ENCODE measurements around the gene GNG13. TPM values are rescaled to one million over a fixed set of nuclear protein-coding genes. Genes with fewer than 3 reads are reported as not detected.
A peak's percentile ranks its signal among the peaks of the same experiment; 100 is the strongest.

GNG13 gene
- total and polyA plus RNA-seq, 4 donors, result 0.30 to 1.4 (median 1.0) TPM; not detected in 1

DNA sequence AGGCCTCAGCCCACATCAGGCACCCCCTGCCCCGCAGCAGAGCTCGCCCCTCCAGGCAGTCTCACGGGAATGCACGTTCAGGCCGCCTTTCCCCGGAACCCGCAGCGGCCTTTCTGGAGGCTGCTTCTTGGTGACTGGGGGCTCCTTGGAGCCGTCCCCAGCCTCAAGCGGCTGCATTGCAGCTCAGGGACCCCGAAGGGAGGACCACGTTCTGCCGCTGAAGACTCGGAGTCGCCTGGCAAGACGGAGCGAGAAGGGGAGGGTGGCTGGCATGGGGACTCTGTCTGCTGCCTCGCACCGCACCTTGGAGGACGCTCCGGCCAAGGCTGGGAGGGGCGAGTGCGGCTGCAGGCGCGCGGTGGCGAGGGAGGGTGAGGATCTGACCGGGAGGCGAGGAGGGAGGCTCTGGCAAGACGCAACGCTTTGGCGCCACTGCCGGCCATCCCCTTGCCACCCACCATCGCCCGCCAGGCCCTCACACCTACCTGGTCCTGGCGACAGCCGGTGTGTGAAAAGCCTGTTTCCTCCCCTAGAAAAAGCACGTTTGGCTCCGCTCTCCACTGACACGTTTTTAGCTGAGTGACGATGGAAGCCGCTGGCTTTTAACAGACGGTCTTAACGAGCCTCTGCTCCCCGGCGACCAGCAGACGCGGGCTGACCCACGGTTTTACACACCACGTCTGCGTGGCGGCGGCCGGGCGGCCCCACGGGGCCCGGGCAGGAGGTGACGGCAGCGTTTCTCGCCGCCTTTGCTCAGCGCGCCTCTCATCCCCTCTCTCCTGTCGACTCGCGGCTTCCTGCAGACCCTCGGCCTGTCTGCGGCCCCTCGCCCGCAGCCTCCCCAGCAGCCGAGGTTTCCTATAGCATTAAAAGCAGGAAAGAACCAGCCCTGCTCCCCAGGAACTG lies 16.7 kb upstream of the GNG13 start:
- H3K36me3 ChIP-seq (ENCODE audit: control insufficient read depth, insufficient read depth, low read length), result no peaks in the 10 kb centered on the region
- peaks cover 9% of the 10 kb centered on the region for H3K27me3 ChIP-seq (ENCODE audit: control insufficient read depth, insufficient read depth, low read length)
- WGBS (ENCODE audit: insufficient coverage), result 43% methylated on average over 65 of the region's 71 CpGs
- H3K9me3 ChIP-seq (ENCODE audit: control insufficient read depth, insufficient read depth, low read length), result peaks cover 1% of the 10 kb centered on the region
- H3K27ac ChIP-seq (ENCODE audit: low read depth, low read length), result no peak overlapping the region
- H3K4me3 ChIP-seq (ENCODE audit: low read depth, low read length), result no peak overlapping the region
- peaks cover 27% of the 10 kb centered on the region for H3K4me1 ChIP-seq (ENCODE audit: control insufficient read depth, insufficient read depth, low read length)
- peak in 1 of 6 donors; percentile 24 for DNase-seq (ENCODE audit: low read depth in 4 of 6, low spot score in 6 of 6)

DNA sequence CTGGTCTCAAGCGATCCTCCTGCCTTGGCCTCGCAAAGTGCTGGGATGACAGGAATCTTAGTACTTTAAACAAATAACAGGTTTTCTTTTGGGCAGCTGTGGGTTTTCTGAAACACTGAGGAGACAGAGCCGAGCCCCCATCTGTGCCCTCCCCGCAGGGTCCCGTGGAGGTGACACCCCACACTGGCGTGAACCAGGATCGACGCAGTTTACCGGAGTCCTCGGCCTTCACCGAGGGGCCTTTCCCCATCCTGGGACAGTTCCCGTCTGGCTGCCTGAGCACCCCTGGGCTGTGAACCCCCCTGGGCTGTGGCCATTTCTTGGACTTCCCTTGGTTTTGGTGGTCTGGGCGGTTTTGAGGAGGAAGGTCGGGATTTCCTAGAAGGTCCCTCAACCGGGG lies 15.3 kb upstream of the GNG13 start:
- no peak for DNase-seq (ENCODE audit: low read depth in 4 of 6, low spot score in 6 of 6)
- 97% methylated on average over 13 of the region's 15 CpGs for WGBS (ENCODE audit: insufficient coverage)
- Histone ChIP-seq H3K36me3 (ENCODE audit: control insufficient read depth, insufficient read depth, low read length) (peaks cover 4% of the 10 kb centered on the region), H3K4me1 (ENCODE audit: control insufficient read depth, insufficient read depth, low read length) (peaks cover 27% of the 10 kb centered on the region), H3K27me3 (ENCODE audit: control insufficient read depth, insufficient read depth, low read length) (peaks cover 6% of the 10 kb centered on the region), H3K4me3 (ENCODE audit: low read depth, low read length) (no peak overlapping the region), H3K9me3 (ENCODE audit: control insufficient read depth, insufficient read depth, low read length) (peaks cover 2% of the 10 kb centered on the region), H3K27ac (ENCODE audit: low read depth, low read length) (no peak overlapping the region)

DNA sequence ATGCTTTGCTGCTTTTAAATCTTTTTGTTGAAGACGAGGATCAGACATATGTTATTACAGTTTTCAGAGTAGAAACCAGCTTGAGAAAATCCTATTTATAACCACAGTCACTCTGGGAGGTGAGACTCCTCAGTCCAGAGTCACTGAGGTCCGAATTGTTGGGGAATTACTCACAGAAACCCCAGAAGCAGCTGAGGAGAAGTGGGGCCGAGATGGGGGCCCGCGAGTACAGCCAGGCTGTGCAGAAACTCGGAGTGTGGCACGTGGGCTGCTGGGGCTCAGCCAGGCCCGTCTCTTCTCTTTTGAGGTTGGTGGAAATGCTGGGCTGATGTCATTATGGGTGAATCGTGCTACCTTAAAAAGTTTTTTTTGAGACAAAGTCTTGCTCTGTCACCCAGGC lies 14.4 kb upstream of the GNG13 start:
- Histone ChIP-seq H3K4me1 (ENCODE audit: control insufficient read depth, insufficient read depth, low read length) (peaks cover 27% of the 10 kb centered on the region), H3K9me3 (ENCODE audit: control insufficient read depth, insufficient read depth, low read length) (peaks cover 2% of the 10 kb centered on the region), H3K4me3 (ENCODE audit: low read depth, low read length) (no peak overlapping the region), H3K27ac (ENCODE audit: low read depth, low read length) (no peak overlapping the region), H3K27me3 (ENCODE audit: control insufficient read depth, insufficient read depth, low read length) (peaks cover 6% of the 10 kb centered on the region), H3K36me3 (ENCODE audit: control insufficient read depth, insufficient read depth, low read length) (peaks cover 9% of the 10 kb centered on the region)
- DNase-seq (ENCODE audit: low read depth in 4 of 6, low spot score in 6 of 6), result no peak
- 76% methylated on average over 7 of the region's 9 CpGs for WGBS (ENCODE audit: insufficient coverage)

DNA sequence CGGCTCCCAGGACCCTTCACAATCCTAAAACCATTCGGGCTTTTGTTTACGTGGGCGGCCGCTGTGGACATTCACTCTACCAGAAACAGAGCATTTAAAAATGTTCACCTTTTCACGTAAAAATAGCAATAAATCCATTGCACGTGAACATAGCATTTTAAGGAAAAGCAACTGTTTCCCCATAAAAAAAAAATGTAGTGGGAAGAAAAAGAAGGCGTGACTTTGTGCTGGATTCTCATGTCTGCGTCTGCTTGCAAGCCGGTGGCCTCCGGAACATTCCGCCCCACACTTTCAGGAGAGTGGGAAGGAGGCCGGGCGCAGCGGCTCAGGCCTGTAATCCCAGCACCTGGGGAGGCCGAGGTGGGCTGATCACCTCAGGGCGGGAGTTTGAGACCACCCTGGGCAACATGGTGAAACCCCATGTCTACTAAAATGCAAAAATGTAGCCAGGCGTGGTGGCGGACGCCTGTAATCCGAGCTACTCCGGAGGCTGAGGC lies 13.4 kb upstream of the GNG13 start:
- H3K4me1 ChIP-seq (ENCODE audit: control insufficient read depth, insufficient read depth, low read length), result peaks cover 30% of the 10 kb centered on the region
- H3K4me3 ChIP-seq (ENCODE audit: low read depth, low read length), result no peak overlapping the region
- WGBS (ENCODE audit: insufficient coverage), result 66% methylated on average over 20 of the region's 22 CpGs
- H3K36me3 ChIP-seq (ENCODE audit: control insufficient read depth, insufficient read depth, low read length), result peaks cover 9% of the 10 kb centered on the region
- no peak overlapping the region for H3K27ac ChIP-seq (ENCODE audit: low read depth, low read length)
- no peak for DNase-seq (ENCODE audit: low read depth in 4 of 6, low spot score in 6 of 6)
- H3K9me3 ChIP-seq (ENCODE audit: control insufficient read depth, insufficient read depth, low read length), result peaks cover 2% of the 10 kb centered on the region
- H3K27me3 ChIP-seq (ENCODE audit: control insufficient read depth, insufficient read depth, low read length), result peaks cover 6% of the 10 kb centered on the region

DNA sequence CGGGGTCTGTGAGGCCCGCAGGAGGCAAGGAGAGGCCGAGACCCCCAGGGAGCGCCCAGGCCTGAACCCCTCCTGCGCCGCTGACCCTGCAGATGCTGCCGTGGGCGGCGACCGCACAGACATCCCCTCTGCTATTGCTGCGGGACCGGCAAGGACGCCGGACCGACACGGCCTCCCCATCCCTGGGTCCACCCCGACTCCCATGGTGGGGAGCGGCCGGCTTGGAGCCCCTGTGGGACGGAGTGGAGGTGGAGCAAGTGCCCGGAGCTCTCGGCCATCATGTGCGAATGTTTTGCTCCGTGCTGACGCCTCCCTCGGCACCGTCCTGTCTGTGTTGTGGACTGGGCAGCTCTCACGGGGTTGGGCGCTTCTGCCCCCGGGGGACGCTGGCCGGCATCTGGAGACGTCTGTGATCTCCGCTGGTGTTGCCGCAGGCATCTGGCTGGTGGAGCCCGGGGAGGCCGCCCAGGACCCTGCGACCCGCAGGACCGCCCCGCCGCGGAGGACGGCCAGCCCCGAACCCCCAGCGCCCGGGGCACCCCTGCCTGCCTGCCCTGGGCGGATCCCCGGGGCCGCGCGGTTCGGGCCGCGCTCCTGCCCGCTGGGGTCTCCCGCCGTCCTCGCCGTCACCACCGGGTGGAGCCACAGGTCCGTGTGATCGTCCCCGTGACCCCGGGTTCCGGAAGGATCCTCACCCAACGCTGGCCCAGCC lies 12.8 kb upstream of the GNG13 start:
- 10% methylated on average over 67 of the region's 67 CpGs for WGBS (ENCODE audit: insufficient coverage)
- no peak overlapping the region for H3K27ac ChIP-seq (ENCODE audit: low read depth, low read length)

DNA sequence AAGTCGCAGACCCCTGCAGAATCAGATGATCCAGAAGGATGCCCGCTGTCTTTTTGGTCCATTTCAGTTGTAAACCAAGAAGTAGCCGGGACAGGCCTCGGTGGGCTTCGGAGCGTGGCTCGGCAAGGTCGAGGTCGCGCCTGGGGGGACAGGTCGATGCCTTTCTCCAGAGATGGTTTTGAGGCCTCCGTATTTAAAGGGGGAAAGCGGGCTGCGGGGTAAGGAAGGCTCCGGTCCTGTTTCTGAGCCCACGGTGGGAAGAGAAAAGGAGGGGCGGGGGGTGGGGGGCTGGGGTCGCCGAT lies 7.5 kb upstream of the GNG13 start:
- WGBS (ENCODE audit: insufficient coverage), result 23% methylated on average over 17 of the region's 19 CpGs
- peaks cover 2% of the 10 kb centered on the region for H3K9me3 ChIP-seq (ENCODE audit: control insufficient read depth, insufficient read depth, low read length)
- H3K27ac ChIP-seq (ENCODE audit: low read depth, low read length), result no peak overlapping the region
- H3K27me3 ChIP-seq (ENCODE audit: control insufficient read depth, insufficient read depth, low read length), result peaks cover 8% of the 10 kb centered on the region
- DNase-seq (ENCODE audit: low read depth in 4 of 6, low spot score in 6 of 6), result no peak
- peaks cover 19% of the 10 kb centered on the region for H3K36me3 ChIP-seq (ENCODE audit: control insufficient read depth, insufficient read depth, low read length)
- H3K4me1 ChIP-seq (ENCODE audit: control insufficient read depth, insufficient read depth, low read length), result peaks cover 32% of the 10 kb centered on the region
- peak overlapping the region; percentile 66 for H3K4me3 ChIP-seq (ENCODE audit: low read depth, low read length)

More for the DNA sequence above, 12.8 kb upstream of the GNG13 start:
- Histone ChIP-seq H3K27me3 (ENCODE audit: control insufficient read depth, insufficient read depth, low read length) (peaks cover 6% of the 10 kb centered on the region), H3K4me1 (ENCODE audit: control insufficient read depth, insufficient read depth, low read length) (peaks cover 36% of the 10 kb centered on the region), H3K36me3 (ENCODE audit: control insufficient read depth, insufficient read depth, low read length) (peaks cover 9% of the 10 kb centered on the region), H3K9me3 (ENCODE audit: control insufficient read depth, insufficient read depth, low read length) (peaks cover 2% of the 10 kb centered on the region), H3K4me3 (ENCODE audit: low read depth, low read length) (no peak overlapping the region)
- peak in 4 of 6 donors; percentile 45 to 80 (median 61) for DNase-seq (ENCODE audit: low read depth in 4 of 6, low spot score in 6 of 6)

DNA sequence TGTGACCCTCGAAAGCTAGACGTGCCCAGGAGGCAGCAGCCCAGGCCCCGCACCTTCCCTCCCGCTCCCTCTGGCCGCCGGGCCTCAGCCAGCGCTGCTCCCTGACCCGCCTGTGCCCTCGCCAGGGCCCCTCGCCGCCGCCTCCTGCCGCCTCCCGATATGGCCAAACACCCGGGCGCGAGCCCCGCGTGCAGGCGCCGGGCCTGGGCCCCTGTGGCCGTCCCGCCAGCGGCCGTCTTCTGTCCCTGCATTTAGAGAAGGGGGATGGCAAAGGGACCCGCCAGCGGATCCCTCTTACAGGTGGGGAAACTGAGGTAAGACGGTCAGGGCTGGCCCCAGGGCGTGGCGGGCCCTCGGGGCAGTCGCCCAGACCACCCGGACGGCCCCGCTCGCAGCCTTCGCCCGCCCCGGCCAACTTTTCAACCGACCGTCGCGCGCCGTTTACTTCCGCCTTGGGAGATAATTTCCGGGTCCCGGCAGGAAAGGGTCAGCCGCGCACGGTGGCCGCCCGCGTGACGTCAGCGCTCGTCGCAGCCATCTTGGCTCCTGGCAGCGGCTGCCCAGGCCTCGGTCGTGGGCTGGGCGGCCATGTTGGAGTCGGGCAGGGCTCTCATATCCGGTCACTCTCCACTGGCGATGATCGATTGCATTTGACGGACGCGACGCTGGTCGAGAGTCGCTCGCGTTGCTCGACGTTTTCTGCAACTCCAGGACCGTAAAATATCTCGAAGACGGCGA lies 7.0 kb upstream of the GNG13 start:
- WGBS (ENCODE audit: insufficient coverage), result 9% methylated on average over 80 of the region's 80 CpGs
- Histone ChIP-seq H3K36me3 (ENCODE audit: control insufficient read depth, insufficient read depth, low read length) (peaks cover 19% of the 10 kb centered on the region), H3K4me3 (ENCODE audit: low read depth, low read length) (peak overlapping the region; percentile 66), H3K27ac (ENCODE audit: low read depth, low read length) (no peak overlapping the region), H3K27me3 (ENCODE audit: control insufficient read depth, insufficient read depth, low read length) (peaks cover 11% of the 10 kb centered on the region), H3K9me3 (ENCODE audit: control insufficient read depth, insufficient read depth, low read length) (peaks cover 2% of the 10 kb centered on the region), H3K4me1 (ENCODE audit: control insufficient read depth, insufficient read depth, low read length) (peaks cover 29% of the 10 kb centered on the region)
- DNase-seq (ENCODE audit: low read depth in 4 of 6, low spot score in 6 of 6), result peak; percentile 50 to 97 (median 78)

DNA sequence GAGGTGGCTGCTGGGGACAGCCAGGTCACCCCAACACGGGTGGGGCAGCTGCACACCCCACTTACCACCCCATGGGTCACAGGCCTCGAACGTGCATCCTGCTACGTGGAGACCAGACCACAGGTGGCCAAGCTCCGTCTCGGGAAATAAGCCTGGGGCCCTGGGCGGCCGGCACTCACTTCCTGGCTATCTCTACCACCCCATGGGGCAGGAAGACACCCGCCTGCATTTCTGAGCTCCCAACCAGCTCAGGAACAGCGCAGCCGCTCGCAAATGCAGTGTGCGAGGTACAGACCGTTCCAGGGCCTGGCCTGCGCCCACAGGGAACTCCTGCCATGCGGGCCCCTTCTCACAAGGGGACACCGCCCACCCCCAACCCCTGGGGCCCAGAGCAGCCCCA lies 4.9 kb upstream of the GNG13 start:
- peaks cover 32% of the 10 kb centered on the region for H3K27me3 ChIP-seq (ENCODE audit: control insufficient read depth, insufficient read depth, low read length)
- H3K27ac ChIP-seq (ENCODE audit: low read depth, low read length), result no peak overlapping the region
- DNase-seq (ENCODE audit: low read depth in 4 of 6, low spot score in 6 of 6), result no peak
- peaks cover 29% of the 10 kb centered on the region for H3K4me1 ChIP-seq (ENCODE audit: control insufficient read depth, insufficient read depth, low read length)
- 83% methylated on average over 17 of the region's 17 CpGs for WGBS (ENCODE audit: insufficient coverage)
- H3K36me3 ChIP-seq (ENCODE audit: control insufficient read depth, insufficient read depth, low read length), result peaks cover 11% of the 10 kb centered on the region
- H3K4me3 ChIP-seq (ENCODE audit: low read depth, low read length), result no peak overlapping the region
- H3K9me3 ChIP-seq (ENCODE audit: control insufficient read depth, insufficient read depth, low read length), result no peaks in the 10 kb centered on the region

DNA sequence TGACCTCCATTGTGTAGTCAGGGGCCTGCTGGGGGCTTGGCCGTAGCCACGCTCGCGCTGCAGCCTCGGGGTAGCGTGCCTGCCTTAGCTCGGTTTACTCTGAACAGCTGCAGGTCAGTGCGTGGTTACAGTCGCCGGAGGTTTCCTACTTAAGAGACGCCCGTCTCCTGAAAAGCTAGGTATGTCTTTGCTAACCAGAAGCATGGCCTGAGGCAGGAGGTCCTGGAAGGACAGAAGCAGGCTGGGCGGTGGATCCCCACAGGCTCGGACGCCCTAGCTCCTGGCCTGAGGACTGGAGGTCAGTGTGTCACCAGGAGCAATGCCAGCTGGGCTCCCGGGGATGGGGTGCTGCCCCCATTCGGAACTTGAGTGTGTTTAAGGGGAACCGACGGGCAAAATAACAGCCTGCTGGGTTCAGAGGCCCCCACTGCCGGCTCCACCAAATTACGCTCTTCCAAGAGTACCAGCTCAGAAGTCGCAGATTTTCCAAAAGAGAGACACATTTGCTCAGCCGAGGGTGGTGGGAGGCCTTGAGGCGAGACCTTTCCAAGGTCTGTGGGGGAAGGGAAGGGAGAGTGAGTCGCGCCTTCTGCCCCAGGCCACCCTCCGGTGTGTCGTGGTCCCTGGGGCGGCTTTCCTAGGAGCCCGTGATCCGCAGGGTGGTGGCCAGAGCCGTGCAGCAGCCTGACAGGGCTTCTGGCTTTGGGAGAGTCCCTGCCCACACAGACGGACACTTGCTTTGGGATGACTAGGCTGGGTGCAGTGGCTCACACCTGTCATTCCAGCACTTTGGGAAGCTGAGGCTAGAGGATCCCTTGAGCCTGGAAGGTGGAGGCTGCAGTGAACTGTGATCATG lies 3.9 kb upstream of the GNG13 start:
- H3K36me3 ChIP-seq (ENCODE audit: control insufficient read depth, insufficient read depth, low read length), result peaks cover 11% of the 10 kb centered on the region
- peaks cover 35% of the 10 kb centered on the region for H3K4me1 ChIP-seq (ENCODE audit: control insufficient read depth, insufficient read depth, low read length)
- no peak for DNase-seq (ENCODE audit: low read depth in 4 of 6, low spot score in 6 of 6)
- H3K27ac ChIP-seq (ENCODE audit: low read depth, low read length), result no peak overlapping the region
- H3K4me3 ChIP-seq (ENCODE audit: low read depth, low read length), result no peak overlapping the region
- H3K27me3 ChIP-seq (ENCODE audit: control insufficient read depth, insufficient read depth, low read length), result peaks cover 40% of the 10 kb centered on the region
- WGBS (ENCODE audit: insufficient coverage), result 67% methylated on average over 33 of the region's 33 CpGs
- H3K9me3 ChIP-seq (ENCODE audit: control insufficient read depth, insufficient read depth, low read length), result no peaks in the 10 kb centered on the region
